ENCODE data around the gene SLAMF1.
"Not testable (repeated sequence)": the region's sequence is repeated elsewhere in the genome, so short reads cannot be mapped to it uniquely, and the experiment has no call there.

SLAMF1 gene

GRCh38 chr1:160631983-160632625 lies 14.7 kb downstream of the SLAMF1 start:
- no peak for TF ChIP-seq CTCF (conservative IDR thresholded peaks at IDR 0.05; ENCODE audit: low read depth)
- no peak for DNase-seq (ENCODE audit: low spot score)
- POLR2A ChIA-PET (ENCODE audit: low non-redundant PET) = no interaction called here
- no peak overlapping the region for H3K27ac ChIP-seq
- CTCF ChIA-PET = no interaction called here

GRCh38 chr1:160630523-160631451 lies 16.1 kb downstream of the SLAMF1 start:
- CTCF ChIA-PET = no interaction called here
- TF ChIP-seq CTCF (conservative IDR thresholded peaks at IDR 0.05; ENCODE audit: low read depth) = no peak
- POLR2A ChIA-PET (ENCODE audit: low non-redundant PET) = no interaction called here
- H3K27ac ChIP-seq = no peak overlapping the region
- DNase-seq (ENCODE audit: low spot score) = no peak

GRCh38 chr1:160629286-160630210 lies 17.3 kb downstream of the SLAMF1 start:
- TF ChIP-seq CTCF (conservative IDR thresholded peaks at IDR 0.05; ENCODE audit: low read depth) = no peak
- no peak for DNase-seq (ENCODE audit: low spot score)
- no peak overlapping the region for H3K27ac ChIP-seq
- CTCF ChIA-PET = no interaction called here
- POLR2A ChIA-PET (ENCODE audit: low non-redundant PET) = no interaction called here

GRCh38 chr1:160628799-160629263 lies 18.0 kb downstream of the SLAMF1 start:
- CTCF ChIA-PET = no interaction called here
- no peak for DNase-seq (ENCODE audit: low spot score)
- TF ChIP-seq CTCF (conservative IDR thresholded peaks at IDR 0.05; ENCODE audit: low read depth) = no peak
- POLR2A ChIA-PET (ENCODE audit: low non-redundant PET) = no interaction called here
- no peak overlapping the region for H3K27ac ChIP-seq

- CTCF ChIA-PET; H3K27ac ChIP-seq; POLR2A ChIA-PET (ENCODE audit: low non-redundant PET); DNase-seq (ENCODE audit: low spot score): not testable (repeated sequence)
Observed at GRCh38 chr1:160627677-160628289, 19.1 kb downstream of the SLAMF1 start.

- H3K27ac ChIP-seq = no peak overlapping the region
- POLR2A ChIA-PET (ENCODE audit: low non-redundant PET) = no interaction called here
Observed at GRCh38 chr1:160626509-160627342, 20.1 kb downstream of the SLAMF1 start.

More at GRCh38 chr1:160626509-160627342, 20.1 kb downstream of the SLAMF1 start:
- no peak for DNase-seq (ENCODE audit: low spot score)
- CTCF ChIA-PET = interaction anchor here (0.6 kb wide), 1 partner anchor 208 kb away, joined by 5 read pairs; no protein-coding TSS in a partner anchor
- no peak for TF ChIP-seq CTCF (conservative IDR thresholded peaks at IDR 0.05; ENCODE audit: low read depth)

Measured in RWPE1 (cell line).